IPS-15b (cell line): ENCODE measurements around the gene IFT52.

ENCODE experiments used
- H3K27me3 ChIP-seq: one replicate; pipeline ENCODE4 v1.6.1; 2013; ENCODE audit warnings: low read length; ENCODE audit not compliant: control insufficient read depth, insufficient read depth
- H3K36me3 ChIP-seq: one replicate; pipeline ENCODE4 v1.6.1; 2013; ENCODE audit warnings: low read length; ENCODE audit not compliant: control insufficient read depth, insufficient read depth
- H3K4me1 ChIP-seq: one replicate; pipeline ENCODE4 v1.6.1; 2013; ENCODE audit warnings: mild to moderate bottlenecking, low read length; ENCODE audit not compliant: control insufficient read depth, insufficient read depth
- H3K4me3 ChIP-seq: one replicate; pipeline ENCODE4 v1.5.1; 2013; ENCODE audit warnings: low read depth, low read length
- H3K9ac ChIP-seq: one replicate; pipeline ENCODE4 v1.6.1; 2013; ENCODE audit warnings: low read depth, mild to moderate bottlenecking, low read length
- H3K9me3 ChIP-seq: one replicate; pipeline ENCODE4 v1.6.1; 2013; ENCODE audit warnings: mild to moderate bottlenecking, low read length; ENCODE audit not compliant: control insufficient read depth, insufficient read depth

The IFT52 gene

GRCh38 chr20:43558412-43559146, 32.2 kb upstream of the IFT52 start, which contains the start of gene SGK2:
TSS of gene SGK2 (plus strand) at chr20:43559027. CDS start at chr20:43566496, 7,469 bp downstream.
- H3K4me3 ChIP-seq = no peak within 1 kb of the TSS

GRCh38 chr20:43559147-43559987, 31.4 kb upstream of the IFT52 start:
- Histone ChIP-seq H3K9ac (no peak overlapping the region), H3K4me1 (no peaks in the 10 kb centered on the region), H3K27me3 (no peaks in the 10 kb centered on the region), H3K9me3 (no peaks in the 10 kb centered on the region), H3K4me3 (no peak overlapping the region), H3K36me3 (no peaks in the 10 kb centered on the region)

More at GRCh38 chr20:43558412-43559146, 32.2 kb upstream of the IFT52 start, which contains the start of gene SGK2:
- Histone ChIP-seq H3K9ac (no peak within 1 kb of the TSS), H3K36me3 (no peaks in the 10 kb centered on the region), H3K9me3 (no peaks in the 10 kb centered on the region), H3K27me3 (no peaks in the 10 kb centered on the region), H3K4me1 (no peaks in the 10 kb centered on the region)

DNA sequence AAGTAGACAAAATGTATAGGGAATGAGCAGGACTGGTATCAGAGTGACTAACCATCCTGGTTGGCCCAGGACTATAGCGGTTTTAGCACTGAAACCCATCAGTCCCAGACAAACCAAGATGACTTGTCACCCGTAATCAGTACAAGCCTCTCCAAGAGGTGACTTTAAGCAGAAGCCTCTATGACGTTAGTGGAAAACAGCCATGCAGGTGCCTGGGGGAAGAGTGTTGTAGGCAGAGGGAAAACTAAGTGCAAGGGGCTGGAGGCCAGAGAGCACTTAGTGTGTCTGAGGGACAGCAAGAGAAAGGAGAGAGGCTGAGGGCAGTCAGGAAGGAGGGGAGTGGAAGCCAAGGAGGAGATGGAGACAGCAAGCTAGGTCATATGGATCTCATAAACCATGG, 29.8 kb upstream of the IFT52 start:
- Histone ChIP-seq H3K27me3 (no peaks in the 10 kb centered on the region), H3K9me3 (no peaks in the 10 kb centered on the region), H3K36me3 (no peaks in the 10 kb centered on the region), H3K9ac (no peak overlapping the region), H3K4me3 (no peak overlapping the region), H3K4me1 (no peaks in the 10 kb centered on the region)

GRCh38 chr20:43563429-43563828, 27.3 kb upstream of the IFT52 start:
- no peaks in the 10 kb centered on the region for H3K9me3 ChIP-seq
- no peak overlapping the region for H3K4me3 ChIP-seq
- H3K36me3 ChIP-seq = no peaks in the 10 kb centered on the region
- H3K4me1 ChIP-seq = no peaks in the 10 kb centered on the region
- H3K27me3 ChIP-seq = no peaks in the 10 kb centered on the region
- no peak overlapping the region for H3K9ac ChIP-seq

DNA sequence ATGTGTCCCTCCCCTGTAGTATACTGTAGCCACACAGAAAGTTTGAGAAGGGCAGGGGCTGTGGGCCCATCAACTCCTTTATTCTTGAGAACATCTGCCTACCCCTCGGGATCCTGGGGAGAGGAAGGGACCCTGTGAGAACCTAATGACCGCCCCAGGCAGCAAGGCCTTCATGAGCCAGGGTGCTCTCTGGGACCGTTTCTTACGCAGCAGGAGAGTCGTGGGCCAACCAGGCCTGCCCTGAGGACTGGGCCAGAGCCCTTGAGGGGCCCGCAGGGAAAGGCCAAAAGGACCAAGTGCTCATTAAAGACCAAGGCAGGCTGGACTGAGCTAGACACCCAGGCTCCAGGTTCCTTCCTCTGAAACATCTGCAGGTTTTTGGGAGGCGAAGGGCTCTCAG, 26.7 kb upstream of the IFT52 start:
- no peak overlapping the region for H3K9ac ChIP-seq
- no peaks in the 10 kb centered on the region for H3K36me3 ChIP-seq

GRCh38 chr20:43564455-43564854, 26.3 kb upstream of the IFT52 start:
- no peaks in the 10 kb centered on the region for H3K27me3 ChIP-seq
- no peak overlapping the region for H3K9ac ChIP-seq
- no peaks in the 10 kb centered on the region for H3K9me3 ChIP-seq
- H3K36me3 ChIP-seq = no peaks in the 10 kb centered on the region
- H3K4me1 ChIP-seq = no peaks in the 10 kb centered on the region
- no peak overlapping the region for H3K4me3 ChIP-seq

More for the DNA sequence above, 26.7 kb upstream of the IFT52 start:
- H3K27me3 ChIP-seq = no peaks in the 10 kb centered on the region
- H3K9me3 ChIP-seq = no peaks in the 10 kb centered on the region
- H3K4me3 ChIP-seq = no peak overlapping the region
- no peaks in the 10 kb centered on the region for H3K4me1 ChIP-seq

DNA sequence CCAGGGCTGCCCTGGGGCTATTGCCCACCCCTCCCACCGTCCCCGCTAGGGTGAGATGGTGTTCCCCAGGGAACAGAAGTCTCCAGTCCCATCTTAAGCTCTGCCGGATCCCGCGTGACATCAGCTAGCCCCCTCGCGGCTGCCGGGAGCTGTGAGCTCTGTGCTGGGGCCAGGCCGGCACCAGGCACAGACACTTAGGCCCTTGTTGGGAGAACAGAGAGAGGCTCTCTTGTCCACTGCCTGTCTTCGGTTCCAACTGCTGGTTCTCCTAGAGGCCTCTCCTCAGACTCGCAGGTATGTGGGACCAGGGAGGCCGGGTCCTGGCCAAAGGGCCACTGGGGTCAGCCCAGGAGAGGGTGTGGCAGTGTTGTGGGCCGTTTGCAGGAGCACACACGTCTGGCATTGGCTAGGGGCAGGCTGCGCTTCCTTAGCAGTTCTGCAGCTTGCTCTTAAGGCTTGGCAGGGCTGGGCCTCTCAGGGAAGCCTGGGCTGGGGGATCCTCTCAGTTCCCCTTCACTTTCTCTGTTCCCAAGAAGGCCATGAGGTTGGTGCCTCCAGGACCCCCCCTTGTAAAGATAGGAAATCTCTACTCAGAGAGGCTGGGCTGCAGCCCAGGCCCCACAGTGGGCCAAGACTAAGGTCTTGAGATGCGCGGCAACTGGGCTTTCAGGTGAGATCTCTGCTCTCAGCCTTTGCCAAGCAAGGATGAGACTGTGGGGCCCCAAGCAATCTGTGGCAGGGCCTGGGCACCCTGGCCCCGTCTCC, 25.6 kb upstream of the IFT52 start:
- H3K36me3 ChIP-seq = no peaks in the 10 kb centered on the region
- no peak overlapping the region for H3K4me3 ChIP-seq
- H3K4me1 ChIP-seq = no peaks in the 10 kb centered on the region
- no peak overlapping the region for H3K9ac ChIP-seq
- H3K27me3 ChIP-seq = no peaks in the 10 kb centered on the region
- no peaks in the 10 kb centered on the region for H3K9me3 ChIP-seq

GRCh38 chr20:43565758-43566104, 25.0 kb upstream of the IFT52 start:
- no peaks in the 10 kb centered on the region for H3K4me1 ChIP-seq
- no peak overlapping the region for H3K9ac ChIP-seq
- H3K27me3 ChIP-seq = no peaks in the 10 kb centered on the region
- no peaks in the 10 kb centered on the region for H3K9me3 ChIP-seq
- no peaks in the 10 kb centered on the region for H3K36me3 ChIP-seq
- no peak overlapping the region for H3K4me3 ChIP-seq

- Histone ChIP-seq H3K27me3 (no peaks in the 10 kb centered on the region), H3K4me1 (no peaks in the 10 kb centered on the region), H3K36me3 (no peaks in the 10 kb centered on the region), H3K4me3 (no peak overlapping the region), H3K9me3 (no peaks in the 10 kb centered on the region), H3K9ac (no peak overlapping the region)
Observed at GRCh38 chr20:43567477-43567876, 23.3 kb upstream of the IFT52 start.

GRCh38 chr20:43568706-43569105, 22.0 kb upstream of the IFT52 start:
- H3K36me3 ChIP-seq = no peaks in the 10 kb centered on the region
- H3K27me3 ChIP-seq = no peaks in the 10 kb centered on the region
- no peak overlapping the region for H3K9ac ChIP-seq
- no peak overlapping the region for H3K4me3 ChIP-seq
- H3K4me1 ChIP-seq = no peaks in the 10 kb centered on the region
- H3K9me3 ChIP-seq = no peaks in the 10 kb centered on the region

GRCh38 chr20:43569282-43569681, 21.5 kb upstream of the IFT52 start:
- H3K4me3 ChIP-seq = no peak overlapping the region
- H3K9me3 ChIP-seq = no peaks in the 10 kb centered on the region
- no peak overlapping the region for H3K9ac ChIP-seq
- H3K4me1 ChIP-seq = no peaks in the 10 kb centered on the region
- no peaks in the 10 kb centered on the region for H3K27me3 ChIP-seq
- no peaks in the 10 kb centered on the region for H3K36me3 ChIP-seq
